ENCODE measurements around the gene LGALS7.

GRCh38 chr19:38742296-38742695 lies 31.0 kb downstream of the LGALS7 start:
- TF ChIP-seq CTCF (conservative IDR thresholded peaks at IDR 0.05; ENCODE audit: low read length): no peak
- TF ChIP-seq EZH2phosphoT487 (IDR thresholded peaks at IDR 0.05; ENCODE audit: borderline replicate concordance, low read depth, low read length): no peak
